ENCODE data around the gene GRB14. TPM values are rescaled to one million over a fixed set of nuclear protein-coding genes. Genes with fewer than 3 reads are reported as not detected.

The GRB14 gene
- total and polyA plus RNA-seq, 10 of the 15 experiments (the other 5 are each of a cell fraction or from before 2014, with no cell fraction given), result not detected

- TF ChIP-seq ZNF687 (IDR thresholded peaks at IDR 0.05) (no peak), TCF3 (IDR thresholded peaks at IDR 0.05; ENCODE audit: borderline replicate concordance, insufficient read depth, low read depth, low read length) (no peak), CHD4 (IDR thresholded peaks at IDR 0.05) (no peak), CEBPB (IDR thresholded peaks at IDR 0.05; ENCODE audit: borderline replicate concordance in 1 of 2, low read depth in 2 of 2, low read length in 2 of 2) (no peak), MYB (IDR thresholded peaks at IDR 0.05; ENCODE audit: borderline replicate concordance, low read depth, low read length) (no peak), BCL11A (IDR thresholded peaks at IDR 0.05; ENCODE audit: low read depth, low read length) (no peak), KDM1A (IDR thresholded peaks at IDR 0.05; ENCODE audit: borderline replicate concordance) (no peak), FOXM1 (IDR thresholded peaks at IDR 0.05; ENCODE audit: low read depth, low read length) (no peak), HDGF (IDR thresholded peaks at IDR 0.05) (no peak), MEF2B (IDR thresholded peaks at IDR 0.05; ENCODE audit: partially characterized antibody, poor library complexity, severe bottlenecking) (no peak)
Measured at GRCh38 chr2:164651361-164651760, 30.1 kb upstream of the GRB14 start (continued).

Measured in GM12878 (cell line).